ENCODE results near the gene RRP15.
"Not testable (repeated sequence)": the region's sequence is repeated elsewhere in the genome, so short reads cannot be mapped to it uniquely, and the experiment has no call there.

Gene RRP15

DNA sequence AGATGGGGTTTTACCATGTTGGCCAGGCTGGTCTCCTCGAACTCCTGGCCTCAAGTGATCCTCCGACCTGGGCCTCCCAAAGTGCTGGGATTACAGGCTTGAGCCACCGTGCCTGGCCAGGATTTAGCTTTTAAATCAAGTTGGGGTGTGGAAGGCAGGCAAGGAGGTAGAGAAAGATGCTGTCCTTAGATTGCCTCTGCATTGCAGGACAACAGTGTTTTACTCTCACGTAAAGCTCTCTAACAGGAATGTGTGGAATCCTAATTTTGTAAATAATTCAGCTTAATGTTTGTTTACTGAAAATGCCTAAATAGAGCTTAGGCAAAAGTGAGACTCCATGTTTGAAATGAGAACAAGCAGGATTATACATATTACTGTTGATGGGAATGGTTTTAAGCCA lies 30.5 kb downstream of the RRP15 start:
- Histone ChIP-seq H3K27me3 (ENCODE audit: insufficient read depth, low read length) (no peaks in the 10 kb centered on the region), H3K36me3 (ENCODE audit: insufficient read depth, low read length) (peaks cover 36% of the 10 kb centered on the region), H3K9ac (ENCODE audit: low read depth, low read length) (no peak overlapping the region), H3K4me1 (ENCODE audit: insufficient read depth, low read length) (peaks cover 14% of the 10 kb centered on the region), H3K4me3 (ENCODE audit: low read length) (no peak overlapping the region), H3K9me3 (ENCODE audit: insufficient read depth, low read depth, low read length) (no peaks in the 10 kb centered on the region), H3K27ac (ENCODE audit: low read depth, low read length) (no peak overlapping the region)
- 92% methylated on average over 4 of the region's 4 CpGs for WGBS

DNA sequence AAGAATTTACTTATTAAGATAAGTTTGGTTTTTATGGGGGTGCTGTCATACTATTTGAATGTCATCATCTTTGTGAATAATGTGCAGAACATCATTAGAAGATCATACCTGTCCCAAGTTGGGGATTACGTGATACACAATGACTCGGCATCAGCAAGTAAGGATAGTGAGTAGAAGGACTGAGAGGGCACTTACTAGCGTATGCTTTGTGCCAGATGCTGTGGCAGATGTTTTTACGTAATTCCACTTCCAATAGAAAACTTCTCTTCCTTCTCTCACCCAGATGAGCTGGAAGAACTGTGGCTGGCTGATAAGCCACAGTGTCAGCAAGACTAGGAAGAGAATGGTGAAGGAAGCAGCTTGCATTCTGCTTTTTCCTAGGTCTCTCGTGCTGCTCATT lies 32.0 kb downstream of the RRP15 start:
- Histone ChIP-seq H3K4me3 (ENCODE audit: low read length) (no peak overlapping the region), H3K27me3 (ENCODE audit: insufficient read depth, low read length) (no peaks in the 10 kb centered on the region), H3K9me3 (ENCODE audit: insufficient read depth, low read depth, low read length) (no peaks in the 10 kb centered on the region), H3K4me1 (ENCODE audit: insufficient read depth, low read length) (peaks cover 14% of the 10 kb centered on the region), H3K9ac (ENCODE audit: low read depth, low read length) (no peak overlapping the region), H3K27ac (ENCODE audit: low read depth, low read length) (no peak overlapping the region; the same call in 1 of the 2 replicates), H3K36me3 (ENCODE audit: insufficient read depth, low read length) (peaks cover 39% of the 10 kb centered on the region)
- WGBS, result 98% methylated on average over 4 of the region's 5 CpGs

- WGBS, result no CpG with 5 or more reads among the region's 3 CpGs
- not testable (repeated sequence) for H3K4me3 ChIP-seq (ENCODE audit: low read length); H3K4me1 ChIP-seq (ENCODE audit: insufficient read depth, low read length); H3K27ac ChIP-seq (ENCODE audit: low read depth, low read length); H3K27me3 ChIP-seq (ENCODE audit: insufficient read depth, low read length); H3K9ac ChIP-seq (ENCODE audit: low read depth, low read length); H3K9me3 ChIP-seq (ENCODE audit: insufficient read depth, low read depth, low read length)
- peaks cover 48% of the 10 kb centered on the region for H3K36me3 ChIP-seq (ENCODE audit: insufficient read depth, low read length)
Observed at GRCh38 chr1:218320182-218320581, 35.1 kb downstream of the RRP15 start.

DNA sequence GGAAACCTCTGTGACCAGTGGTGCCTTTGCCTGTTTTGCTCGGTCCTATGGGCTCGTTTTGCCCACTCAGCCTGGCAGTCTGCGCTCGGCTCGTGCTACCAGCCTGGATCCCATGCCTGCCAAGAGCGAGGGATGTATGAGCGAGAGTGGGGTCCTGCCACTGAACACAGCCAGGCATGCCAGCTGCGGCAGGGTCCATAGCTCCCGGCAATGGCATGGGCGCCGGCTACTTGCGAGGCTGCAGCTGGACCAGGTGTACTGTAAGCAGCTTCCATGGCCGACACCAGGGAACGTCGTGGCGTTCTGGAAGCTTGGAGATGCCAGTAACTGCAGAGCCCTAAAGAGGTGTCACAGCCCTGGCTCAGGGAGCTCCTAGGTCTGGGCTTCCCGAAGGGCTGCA lies 37.7 kb downstream of the RRP15 start:
- Histone ChIP-seq H3K27me3 (ENCODE audit: insufficient read depth, low read length) (no peaks in the 10 kb centered on the region), H3K9me3 (ENCODE audit: insufficient read depth, low read depth, low read length) (no peaks in the 10 kb centered on the region), H3K4me3 (ENCODE audit: low read length) (no peak overlapping the region), H3K36me3 (ENCODE audit: insufficient read depth, low read length) (peaks cover 50% of the 10 kb centered on the region), H3K4me1 (ENCODE audit: insufficient read depth, low read length) (no peaks in the 10 kb centered on the region), H3K27ac (ENCODE audit: low read depth, low read length) (no peak overlapping the region), H3K9ac (ENCODE audit: low read depth, low read length) (no peak overlapping the region)
- WGBS, result 97% methylated on average over 17 of the region's 17 CpGs

- Histone ChIP-seq H3K36me3 (ENCODE audit: insufficient read depth, low read length) (peaks cover 43% of the 10 kb centered on the region), H3K4me3 (ENCODE audit: low read length) (no peak overlapping the region), H3K4me1 (ENCODE audit: insufficient read depth, low read length) (no peaks in the 10 kb centered on the region), H3K27me3 (ENCODE audit: insufficient read depth, low read length) (no peaks in the 10 kb centered on the region), H3K9ac (ENCODE audit: low read depth, low read length) (no peak overlapping the region), H3K9me3 (ENCODE audit: insufficient read depth, low read depth, low read length) (no peaks in the 10 kb centered on the region), H3K27ac (ENCODE audit: low read depth, low read length) (no peak overlapping the region)
- WGBS, result 95% methylated on average over 21 of the region's 21 CpGs
Observed at GRCh38 chr1:218323568-218324225, 38.6 kb downstream of the RRP15 start.

DNA sequence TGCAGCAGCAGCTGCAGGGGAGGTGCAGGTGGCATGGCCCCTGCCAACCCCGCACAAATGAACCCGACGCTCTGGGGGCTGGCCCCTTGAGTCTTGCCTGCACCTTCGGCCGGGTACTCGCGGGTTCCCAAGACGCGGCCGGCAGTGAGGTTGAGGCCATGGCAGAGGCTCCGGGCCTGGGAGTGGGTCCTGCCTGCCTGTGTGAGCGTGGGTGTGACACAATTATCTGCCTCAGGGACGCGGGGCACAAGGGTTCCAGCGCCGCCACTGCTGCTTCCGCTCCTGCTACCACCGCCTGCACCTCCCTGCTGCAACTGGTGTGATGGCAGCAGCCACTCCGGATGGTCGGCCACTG lies 39.1 kb downstream of the RRP15 start:
- Histone ChIP-seq H3K9me3 (ENCODE audit: insufficient read depth, low read depth, low read length) (no peaks in the 10 kb centered on the region), H3K4me3 (ENCODE audit: low read length) (no peak overlapping the region), H3K27me3 (ENCODE audit: insufficient read depth, low read length) (no peaks in the 10 kb centered on the region), H3K4me1 (ENCODE audit: insufficient read depth, low read length) (no peaks in the 10 kb centered on the region), H3K9ac (ENCODE audit: low read depth, low read length) (no peak overlapping the region), H3K27ac (ENCODE audit: low read depth, low read length) (no peak overlapping the region), H3K36me3 (ENCODE audit: insufficient read depth, low read length) (peaks cover 41% of the 10 kb centered on the region)
- 97% methylated on average over 20 of the region's 20 CpGs for WGBS

GRCh38 chr1:218328769-218329168 lies 43.7 kb downstream of the RRP15 start:
- WGBS, result 95% methylated on average over 3 of the region's 3 CpGs
- no peaks in the 10 kb centered on the region for H3K4me1 ChIP-seq (ENCODE audit: insufficient read depth, low read length)
- H3K27ac ChIP-seq (ENCODE audit: low read depth, low read length), result no peak overlapping the region
- no peak overlapping the region for H3K9ac ChIP-seq (ENCODE audit: low read depth, low read length)
- no peaks in the 10 kb centered on the region for H3K27me3 ChIP-seq (ENCODE audit: insufficient read depth, low read length)
- H3K9me3 ChIP-seq (ENCODE audit: insufficient read depth, low read depth, low read length), result no peaks in the 10 kb centered on the region
- peaks cover 39% of the 10 kb centered on the region for H3K36me3 ChIP-seq (ENCODE audit: insufficient read depth, low read length)
- no peak overlapping the region for H3K4me3 ChIP-seq (ENCODE audit: low read length)

DNA sequence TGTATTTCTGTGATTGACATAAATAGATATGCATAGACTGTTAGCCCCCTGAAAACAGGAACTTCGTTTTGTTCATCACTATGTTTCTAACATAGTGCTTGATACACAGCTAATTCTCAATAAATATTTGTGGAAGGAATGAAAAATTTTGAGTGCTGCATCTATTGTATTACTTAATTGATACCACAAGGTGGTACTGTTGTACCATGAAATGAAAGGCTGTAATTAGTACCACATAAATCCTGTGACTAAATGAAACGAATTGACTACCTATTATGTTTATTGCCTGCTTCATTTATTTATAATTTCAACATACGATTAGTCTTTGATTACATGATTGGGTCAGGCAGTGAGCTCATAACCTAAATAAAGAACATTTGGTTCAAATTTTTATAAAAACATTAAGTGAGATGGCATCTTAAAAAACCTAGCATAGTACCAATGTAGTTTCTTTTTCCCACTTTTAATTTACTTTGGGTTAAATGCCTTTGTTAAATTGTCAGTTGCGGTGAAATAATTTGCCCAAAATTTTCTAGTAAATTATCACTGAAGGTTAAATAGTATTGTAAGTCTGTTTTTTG lies 45.0 kb downstream of the RRP15 start:
- H3K4me1 ChIP-seq (ENCODE audit: insufficient read depth, low read length), result no peaks in the 10 kb centered on the region
- H3K27ac ChIP-seq (ENCODE audit: low read depth, low read length), result no peak overlapping the region
- 71% methylated on average over 1 of the region's 4 CpGs for WGBS
- H3K27me3 ChIP-seq (ENCODE audit: insufficient read depth, low read length), result no peaks in the 10 kb centered on the region
- H3K36me3 ChIP-seq (ENCODE audit: insufficient read depth, low read length), result peaks cover 31% of the 10 kb centered on the region
- no peak overlapping the region for H3K9ac ChIP-seq (ENCODE audit: low read depth, low read length)
- no peak overlapping the region for H3K4me3 ChIP-seq (ENCODE audit: low read length)
- H3K9me3 ChIP-seq (ENCODE audit: insufficient read depth, low read depth, low read length), result no peaks in the 10 kb centered on the region

GRCh38 chr1:218332416-218332815 lies 47.3 kb downstream of the RRP15 start:
- Histone ChIP-seq H3K4me1 (ENCODE audit: insufficient read depth, low read length) (peaks cover 7% of the 10 kb centered on the region), H3K27ac (ENCODE audit: low read depth, low read length) (no peak overlapping the region), H3K27me3 (ENCODE audit: insufficient read depth, low read length) (no peaks in the 10 kb centered on the region), H3K9ac (ENCODE audit: low read depth, low read length) (no peak overlapping the region), H3K9me3 (ENCODE audit: insufficient read depth, low read depth, low read length) (no peaks in the 10 kb centered on the region), H3K4me3 (ENCODE audit: low read length) (no peak overlapping the region), H3K36me3 (ENCODE audit: insufficient read depth, low read length) (peaks cover 28% of the 10 kb centered on the region)

DNA sequence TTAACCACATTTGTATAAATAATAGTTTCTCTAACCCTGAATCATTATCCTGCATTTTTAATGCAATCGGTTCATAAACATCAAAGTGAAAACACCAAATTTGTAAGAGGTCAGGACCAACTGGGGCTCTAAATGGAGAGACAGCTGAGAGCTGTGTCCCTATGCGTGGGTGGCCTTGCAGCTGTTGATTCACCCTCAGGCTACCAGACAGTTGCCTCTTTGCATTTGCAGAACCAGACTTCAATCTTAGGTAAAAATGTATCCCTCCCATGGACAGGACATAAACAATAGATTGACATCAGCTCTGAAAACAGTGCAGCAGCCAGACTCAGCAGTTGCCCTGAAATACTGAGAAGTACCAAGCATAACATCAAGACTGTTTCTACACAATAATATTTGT lies 51.2 kb downstream of the RRP15 start:
- H3K9me3 ChIP-seq (ENCODE audit: insufficient read depth, low read depth, low read length), result no peaks in the 10 kb centered on the region
- H3K36me3 ChIP-seq (ENCODE audit: insufficient read depth, low read length), result peaks cover 17% of the 10 kb centered on the region
- H3K9ac ChIP-seq (ENCODE audit: low read depth, low read length), result no peak overlapping the region
- no peak overlapping the region for H3K27ac ChIP-seq (ENCODE audit: low read depth, low read length)
- 75% methylated on average over 2 of the region's 2 CpGs for WGBS
- H3K4me3 ChIP-seq (ENCODE audit: low read length), result no peak overlapping the region
- peaks cover 16% of the 10 kb centered on the region for H3K4me1 ChIP-seq (ENCODE audit: insufficient read depth, low read length)
- no peaks in the 10 kb centered on the region for H3K27me3 ChIP-seq (ENCODE audit: insufficient read depth, low read length)

DNA sequence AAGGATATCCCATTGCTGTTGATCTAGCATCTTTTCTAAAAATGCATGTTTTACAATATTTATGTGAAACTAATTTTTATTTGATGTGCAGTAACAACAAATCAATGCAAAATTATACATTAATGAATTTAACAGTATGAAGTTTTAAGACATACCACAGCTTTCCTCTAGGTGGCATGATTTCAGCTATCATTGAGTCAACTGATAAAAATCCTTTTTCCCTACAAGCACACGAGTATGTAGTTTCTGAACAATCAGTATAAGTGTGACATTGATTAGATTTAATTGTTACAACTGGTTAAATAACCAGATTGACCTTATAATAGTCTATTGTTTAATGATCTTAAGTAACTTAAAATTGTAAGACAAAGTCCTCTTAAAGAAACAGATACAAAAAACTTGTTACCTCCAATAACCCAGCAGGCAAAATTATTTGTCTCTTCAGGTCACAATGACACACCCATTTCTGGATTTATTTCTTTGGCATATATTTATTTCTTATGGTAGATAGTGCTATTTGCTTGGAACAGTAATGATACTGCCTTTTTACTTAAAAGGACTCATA lies 54.3 kb downstream of the RRP15 start:
- Histone ChIP-seq H3K9me3 (ENCODE audit: insufficient read depth, low read depth, low read length) (no peaks in the 10 kb centered on the region), H3K36me3 (ENCODE audit: insufficient read depth, low read length) (no peaks in the 10 kb centered on the region), H3K9ac (ENCODE audit: low read depth, low read length) (no peak overlapping the region), H3K27ac (ENCODE audit: low read depth, low read length) (no peak overlapping the region), H3K4me3 (ENCODE audit: low read length) (no peak overlapping the region), H3K4me1 (ENCODE audit: insufficient read depth, low read length) (peaks cover 16% of the 10 kb centered on the region), H3K27me3 (ENCODE audit: insufficient read depth, low read length) (peaks cover 7% of the 10 kb centered on the region; the same call in 1 of the 2 replicates)
- WGBS, result no CpG with 5 or more reads among the region's 1 CpG

Measured in HUES64 (cell line).